PC-3 (cell line): ENCODE measurements around the gene LRRC74A. TPM values are rescaled to one million over a fixed set of nuclear protein-coding genes. Genes with fewer than 3 reads are reported as not detected.

Experiments
- ATAC-seq: fragments of 200-7000 bp; cut with Tn5 transposase; 2 replicates; pipeline ENCODE4 v1.9.1; 2020; ENCODE audit warnings: mild to moderate bottlenecking, moderate library complexity
- BruUV-seq: library from RNA; stranded (reverse); fragments of 400-500 nt; replicated peaks from 2 replicates; lab custom pipeline; 2021; lab: Mats Ljungman, UMichigan
- CTCF ChIA-PET: fragments of 300-600 bp; sonication (Branson Sonifier 250); formaldehyde crosslinking; loops from one replicate; lab custom pipeline; 2022; ENCODE audit warnings: antibody characterized with exemption; lab: Charles Lee
- POLR2A ChIA-PET: fragments of 300-600 bp; sonication (Branson Sonifier 250); formaldehyde crosslinking; loops from one replicate; lab custom pipeline; 2022; ENCODE audit warnings: antibody characterized with exemption; ENCODE audit not compliant: unreplicated experiment; lab: Charles Lee
- DNase-seq: peaks from one replicate; pipeline ENCODE4 v3.0.0-alpha.2; 2015
- H2AFZ ChIP-seq: fragments of 300-600 bp; sonication (generic); 2 replicates; pipeline ENCODE4 v1.6.0; 2016; ENCODE audit warnings: antibody characterized with exemption, low read length
- H3F3A ChIP-seq: fragments of 300-600 bp; sonication (generic); one replicate; pipeline ENCODE4 v1.6.0; 2017; ENCODE audit warnings: antibody characterized with exemption, low read length, control low read depth, mild to moderate bottlenecking; ENCODE audit not compliant: unreplicated experiment
- H3K27ac ChIP-seq: fragments of 300-600 bp; sonication (generic); 2 replicates; pipeline ENCODE4 v1.5.1; 2016; ENCODE audit warnings: mild to moderate bottlenecking, low read length
- H3K27me3 ChIP-seq: fragments of 300-600 bp; sonication (generic); 2 replicates; pipeline ENCODE4 v1.6.1; 2016; ENCODE audit warnings: low read length, mixed read lengths
- H3K36me3 ChIP-seq: fragments of 300-600 bp; sonication (generic); 2 replicates; pipeline ENCODE4 v1.6.1; 2016; ENCODE audit warnings: low read depth, mixed run types, low read length, mixed read lengths
- H3K4me1 ChIP-seq: fragments of 300-600 bp; sonication (generic); 2 replicates; pipeline ENCODE4 v1.5.1; 2016; ENCODE audit warnings: low read length; ENCODE audit not compliant: insufficient read depth
- H3K4me2 ChIP-seq: fragments of 300-600 bp; sonication (generic); 2 replicates; pipeline ENCODE4 v1.6.0; 2016; ENCODE audit warnings: low read length
- H3K4me3 ChIP-seq: fragments of 300-600 bp; sonication (generic); 2 replicates; pipeline ENCODE4 v1.5.1; 2016; ENCODE audit warnings: mild to moderate bottlenecking, low read length, mixed read lengths
- H3K79me2 ChIP-seq: fragments of 300-600 bp; sonication (generic); 2 replicates; pipeline ENCODE4 v1.6.1; 2017; ENCODE audit warnings: low read length, mixed read lengths
- H3K9ac ChIP-seq: fragments of 300-600 bp; sonication (generic); 2 replicates; pipeline ENCODE4 v1.6.0; 2016; ENCODE audit warnings: mild to moderate bottlenecking, low read length
- H3K9me2 ChIP-seq: fragments of 300-600 bp; sonication (generic); replicated peaks from 2 replicates; pipeline ENCODE4 v1.6.1; 2016; ENCODE audit warnings: mixed run types, low read length, mixed read lengths
- H3K9me3 ChIP-seq: fragments of 300-600 bp; sonication (generic); 2 replicates; pipeline ENCODE4 v1.6.1; 2016; ENCODE audit warnings: low read length, mixed read lengths
- H4K20me1 ChIP-seq: fragments of 300-600 bp; sonication (generic); 2 replicates; pipeline ENCODE4 v1.6.1; 2016; ENCODE audit warnings: low read length, mixed read lengths
- CTCF ChIP-seq: fragments of 300-600 bp; sonication (generic); conservative IDR thresholded peaks from 2 replicates; pipeline ENCODE4 v1.5.1; 2017; ENCODE audit warnings: antibody characterized with exemption, low read depth, mild to moderate bottlenecking, low read length
- EZH2 ChIP-seq: fragments of 300-600 bp; sonication (generic); IDR thresholded peaks from one replicate; pipeline ENCODE4 v1.6.1; 2017; ENCODE audit warnings: antibody characterized with exemption, mild to moderate bottlenecking, low read length; ENCODE audit not compliant: unreplicated experiment
- EZH2phosphoT487 ChIP-seq: fragments of 300-600 bp; sonication (generic); IDR thresholded peaks from 2 replicates; pipeline ENCODE4 v1.6.1; 2018; ENCODE audit warnings: mild to moderate bottlenecking, antibody characterized with exemption, low read length, borderline replicate concordance
- intact Hi-C: fragments of 100-400 bp; cut with micrococcal nuclease; formaldehyde crosslinking; loops from 2 replicates; pipeline ENCODE4 v1.9.0; 2023
- total RNA-seq: library from RNA; depleted of rRNA; stranded (reverse); fragments of >200 nt; gene quantifications from 2 replicates; pipeline ENCODE4 v1.2.3, GENCODE V29; 2014

Gene LRRC74A
- total RNA-seq, 1 experiment from 2014 or later, result not detected

- H3F3A ChIP-seq, result no peaks in the 10 kb centered on the region
- no peaks in the 10 kb centered on the region for H3K9me2 ChIP-seq
- no peak overlapping the region for H3K27ac ChIP-seq
- no peak overlapping the region for H3K4me3 ChIP-seq
- TF ChIP-seq CTCF (no peak), EZH2 (no peak), EZH2phosphoT487 (no peak)
- no peaks in the 10 kb centered on the region; the same call in 1 of the 2 replicates for H3K36me3 ChIP-seq
- H2AFZ ChIP-seq, result no peak overlapping the region
- DNase-seq (no peak), ATAC-seq (no peak)
- CTCF ChIA-PET, result no interaction called here
- H3K79me2 ChIP-seq, result no peaks in the 10 kb centered on the region
- H3K4me1 ChIP-seq, result peaks cover 3% of the 10 kb centered on the region
- no peaks in the 10 kb centered on the region for H3K9me3 ChIP-seq
- no peak overlapping the region for H3K9ac ChIP-seq
- H3K4me2 ChIP-seq, result no peak overlapping the region
- H3K27me3 ChIP-seq, result no peaks in the 10 kb centered on the region
- POLR2A ChIA-PET, result no interaction called here
- intact Hi-C loops, result no loop called here
- no peaks in the 10 kb centered on the region for H4K20me1 ChIP-seq
- BruUV-seq, result no TSS peak
Observed at GRCh38 chr14:76778546-76779215, 47.5 kb upstream of the LRRC74A start.

GRCh38 chr14:76779221-76780057, 46.8 kb upstream of the LRRC74A start:
- Histone ChIP-seq H3K27ac (no peak overlapping the region), H3K9ac (no peak overlapping the region), H3K27me3 (no peaks in the 10 kb centered on the region), H2AFZ (no peak overlapping the region), H3K4me1 (no peaks in the 10 kb centered on the region), H3K36me3 (no peaks in the 10 kb centered on the region; the same call in 1 of the 2 replicates), H3K4me3 (no peak overlapping the region), H3F3A (no peaks in the 10 kb centered on the region), H3K4me2 (no peak overlapping the region), H3K9me2 (no peaks in the 10 kb centered on the region), H3K9me3 (no peaks in the 10 kb centered on the region), H4K20me1 (no peaks in the 10 kb centered on the region), H3K79me2 (no peaks in the 10 kb centered on the region)
- TF ChIP-seq EZH2phosphoT487 (no peak), EZH2 (no peak)
- no TSS peak for BruUV-seq
- no peak for DNase-seq
- CTCF ChIA-PET, result no interaction called here
- no peak for ATAC-seq
- POLR2A ChIA-PET, result no interaction called here
- intact Hi-C loops, result loop anchor here (2.0 kb wide), 1 partner anchor 27 kb away; no protein-coding TSS in a partner anchor

- no peak overlapping the region for H3K9ac ChIP-seq
- CTCF ChIA-PET, result no interaction called here
- H3K79me2 ChIP-seq, result no peaks in the 10 kb centered on the region
- H3K4me3 ChIP-seq, result no peak overlapping the region
- TF ChIP-seq EZH2phosphoT487 (no peak), EZH2 (no peak), CTCF (no peak)
- intact Hi-C loops, result loop anchor here (2.0 kb wide), 1 partner anchor 27 kb away; no protein-coding TSS in a partner anchor
- H3K27me3 ChIP-seq, result no peaks in the 10 kb centered on the region
- no peaks in the 10 kb centered on the region for H3K4me1 ChIP-seq
- no peak for ATAC-seq
- no TSS peak for BruUV-seq
- H3K9me2 ChIP-seq, result no peaks in the 10 kb centered on the region
- H3K9me3 ChIP-seq, result no peaks in the 10 kb centered on the region
- H3F3A ChIP-seq, result no peaks in the 10 kb centered on the region
- POLR2A ChIA-PET, result no interaction called here
- no peak overlapping the region for H2AFZ ChIP-seq
- H4K20me1 ChIP-seq, result no peaks in the 10 kb centered on the region
- DNase-seq, result no peak
- no peak overlapping the region for H3K27ac ChIP-seq
- H3K36me3 ChIP-seq, result no peaks in the 10 kb centered on the region; the same call in none of the 2 replicates
- H3K4me2 ChIP-seq, result no peak overlapping the region
Observed at GRCh38 chr14:76780058-76780345, 46.2 kb upstream of the LRRC74A start.
